MV-4-11 (cell line): ENCODE data around the gene FST.

ENCODE experiments used
- DNase-seq: peaks from one replicate; lab custom pipeline; 2025; lab: John Stamatoyannopoulos, UW

FST gene

GRCh38 chr5:53480416-53481158 is at the start of gene FST:
TSS of gene FST (plus strand) at chr5:53480629. CDS start at chr5:53480792, 163 bp downstream.
- DNase-seq: no peak

- DNase-seq: no peak
These were observed 48.8 kb upstream of the FST start for GRCh38 chr5:53431665-53432064.

GRCh38 chr5:53433026-53433425 is 47.4 kb upstream of the FST start:
- DNase-seq: no peak

GRCh38 chr5:53434541-53434940 is 45.9 kb upstream of the FST start:
- no peak for DNase-seq

DNA sequence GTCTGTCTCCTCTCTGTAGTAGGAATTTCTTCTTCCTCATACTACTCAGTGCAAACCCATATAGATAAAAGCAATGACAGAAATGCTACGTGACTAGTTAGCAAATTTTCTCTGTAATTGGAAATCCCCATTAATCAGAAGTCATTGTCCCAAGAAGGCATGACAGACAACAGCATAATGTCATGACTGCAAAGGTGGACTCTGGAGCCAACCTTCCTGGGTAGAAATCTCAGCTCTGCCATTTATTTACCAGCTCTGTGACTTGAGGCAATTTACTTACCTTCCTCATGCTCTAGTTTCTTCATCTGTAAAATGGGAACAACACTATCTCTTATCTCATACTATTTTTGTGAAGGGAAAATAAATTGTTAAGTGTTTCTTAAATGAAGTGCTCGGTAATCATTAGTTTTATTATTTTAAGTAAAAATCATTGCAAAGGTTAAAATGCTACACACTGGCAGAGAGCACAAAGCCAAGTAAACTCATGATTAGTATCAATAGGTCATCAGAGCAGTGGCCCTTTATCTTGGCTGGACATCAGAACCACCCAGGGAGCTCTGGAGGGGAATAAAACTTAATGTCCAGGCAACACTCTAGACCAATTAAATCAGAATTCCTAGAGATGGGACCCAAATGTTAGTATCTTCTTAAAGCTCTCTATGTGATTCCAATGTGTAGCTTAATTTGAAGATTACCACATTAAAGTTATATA is 43.8 kb upstream of the FST start:
- DNase-seq: no peak

DNA sequence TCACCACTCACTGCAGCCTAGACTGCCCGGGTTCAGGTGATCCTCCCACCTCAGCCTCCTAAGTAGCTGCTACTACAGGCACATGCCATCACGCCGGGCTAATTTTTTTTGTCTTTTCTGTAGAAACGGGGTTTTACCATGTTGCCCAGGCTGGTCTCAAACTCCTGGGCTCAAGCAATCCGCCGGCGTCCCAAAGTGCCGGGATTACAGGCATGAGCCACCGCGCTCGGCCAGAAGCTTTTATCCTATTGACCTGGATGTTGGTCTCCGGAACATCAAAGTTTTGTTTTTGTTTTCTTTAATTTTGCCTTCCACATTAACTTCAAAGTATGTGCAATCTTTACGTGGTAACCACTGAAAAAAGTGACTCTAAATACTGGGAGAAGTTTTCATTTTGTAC is 42.4 kb upstream of the FST start:
- DNase-seq: no peak

DNA sequence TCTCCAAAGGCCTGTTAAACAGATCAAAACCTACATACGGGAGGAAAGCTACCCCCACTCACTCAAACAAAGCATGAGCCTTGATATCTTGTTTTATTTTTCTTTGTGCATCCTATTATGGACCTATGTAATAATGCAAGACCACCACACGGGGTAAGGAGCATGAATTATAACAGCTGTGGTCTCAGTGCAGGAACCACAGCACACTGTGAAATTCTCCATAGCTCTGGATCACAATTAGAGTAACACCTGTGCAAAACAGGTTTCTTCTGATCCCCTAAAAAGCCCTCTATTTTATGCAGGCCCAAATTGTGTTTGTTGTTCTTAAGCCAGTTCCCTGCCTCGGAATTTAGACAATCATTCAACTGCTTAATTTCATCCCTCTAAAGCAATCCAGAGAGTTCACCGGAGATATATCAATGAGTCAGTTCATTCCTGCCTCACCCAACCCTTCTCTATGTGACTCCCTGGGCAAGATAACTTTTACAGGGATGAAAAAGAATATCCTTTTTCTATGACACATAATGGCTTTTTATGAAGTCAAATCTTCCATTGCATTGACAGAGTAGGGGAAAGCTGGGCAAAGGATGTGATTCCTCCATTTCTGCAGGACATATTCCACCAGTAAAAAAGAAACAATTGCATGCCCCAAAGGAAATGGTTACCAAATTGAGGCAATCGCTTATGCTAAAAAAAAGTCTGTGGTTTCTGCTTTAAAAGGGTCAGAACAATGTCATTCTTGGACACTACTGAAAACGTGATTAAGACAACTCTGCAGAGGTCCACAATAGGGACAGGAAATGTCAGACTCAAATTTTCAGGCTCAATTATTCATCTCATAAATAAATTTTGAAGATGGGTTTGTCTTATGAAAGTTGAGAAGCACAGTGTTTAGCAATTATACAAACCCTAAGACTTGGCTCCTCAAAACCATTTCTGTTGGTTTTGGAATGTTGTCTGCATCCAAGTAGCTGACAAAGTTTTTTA is 41.6 kb upstream of the FST start:
- DNase-seq: peak; percentile 74

GRCh38 chr5:53442961-53443360 is 37.5 kb upstream of the FST start:
- DNase-seq: no peak

- DNase-seq: no peak
These were observed 34.9 kb upstream of the FST start for GRCh38 chr5:53445569-53445968.

DNA sequence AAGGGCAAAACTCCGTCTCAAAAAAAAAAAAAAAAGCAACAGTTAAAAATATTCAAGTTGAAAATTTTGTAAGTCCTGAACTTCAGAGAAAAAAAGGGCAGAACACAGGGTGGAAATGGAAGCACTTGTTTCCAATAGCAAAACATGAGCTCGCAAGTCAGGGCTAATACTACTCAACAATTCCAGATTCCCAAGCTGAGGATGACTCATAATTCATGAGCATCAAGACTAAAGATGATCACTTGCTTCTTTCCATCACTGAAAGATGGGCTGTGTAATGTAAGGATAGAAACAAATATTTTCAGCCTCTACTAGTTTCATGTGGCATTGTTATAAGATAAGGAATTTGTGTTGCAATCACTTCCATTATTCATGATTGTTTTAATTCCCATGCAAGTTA is 33.5 kb upstream of the FST start:
- no peak for DNase-seq

GRCh38 chr5:53448851-53449250 is 31.6 kb upstream of the FST start:
- DNase-seq: no peak

DNA sequence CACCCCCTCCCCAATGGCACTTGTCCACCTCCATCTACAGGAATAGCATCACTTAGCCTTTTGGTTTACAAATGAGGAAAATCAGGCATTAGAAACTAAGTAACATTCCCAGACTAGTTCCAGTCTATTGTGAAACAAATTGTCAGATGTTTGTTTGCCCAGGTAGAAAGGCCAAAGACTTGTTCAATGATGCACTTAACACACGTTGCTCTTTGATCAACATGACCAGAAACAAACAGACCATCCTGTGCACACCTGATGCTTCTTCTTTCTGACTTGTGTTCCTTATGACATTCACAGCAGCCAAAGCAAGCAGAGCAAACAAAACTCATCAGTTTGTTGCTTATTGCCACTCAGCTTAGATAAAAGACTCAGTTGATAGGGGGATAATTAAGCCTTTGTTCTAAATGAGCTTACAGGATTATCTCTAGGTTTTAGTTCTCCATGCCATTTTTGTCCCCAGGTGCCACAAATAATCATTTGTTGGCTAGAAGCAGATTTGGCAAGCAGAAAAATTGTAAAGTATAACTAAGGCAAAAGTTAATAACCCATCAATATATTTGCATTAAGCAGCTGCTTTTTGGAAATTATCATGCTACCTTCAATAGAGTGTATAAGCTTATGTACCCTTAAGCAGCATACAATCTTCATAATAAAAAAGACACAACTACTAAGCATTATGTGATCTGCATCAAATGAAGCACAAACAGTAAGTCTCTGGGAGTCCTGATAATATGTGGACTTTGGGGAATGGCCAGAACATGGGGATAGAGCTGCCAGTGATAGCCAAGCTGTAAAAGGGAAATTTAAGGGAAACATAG is 26.3 kb upstream of the FST start:
- no peak for DNase-seq

GRCh38 chr5:53454719-53455000 is 25.8 kb upstream of the FST start:
- no peak for DNase-seq

GRCh38 chr5:53456366-53456765 is 24.1 kb upstream of the FST start:
- no peak for DNase-seq

DNA sequence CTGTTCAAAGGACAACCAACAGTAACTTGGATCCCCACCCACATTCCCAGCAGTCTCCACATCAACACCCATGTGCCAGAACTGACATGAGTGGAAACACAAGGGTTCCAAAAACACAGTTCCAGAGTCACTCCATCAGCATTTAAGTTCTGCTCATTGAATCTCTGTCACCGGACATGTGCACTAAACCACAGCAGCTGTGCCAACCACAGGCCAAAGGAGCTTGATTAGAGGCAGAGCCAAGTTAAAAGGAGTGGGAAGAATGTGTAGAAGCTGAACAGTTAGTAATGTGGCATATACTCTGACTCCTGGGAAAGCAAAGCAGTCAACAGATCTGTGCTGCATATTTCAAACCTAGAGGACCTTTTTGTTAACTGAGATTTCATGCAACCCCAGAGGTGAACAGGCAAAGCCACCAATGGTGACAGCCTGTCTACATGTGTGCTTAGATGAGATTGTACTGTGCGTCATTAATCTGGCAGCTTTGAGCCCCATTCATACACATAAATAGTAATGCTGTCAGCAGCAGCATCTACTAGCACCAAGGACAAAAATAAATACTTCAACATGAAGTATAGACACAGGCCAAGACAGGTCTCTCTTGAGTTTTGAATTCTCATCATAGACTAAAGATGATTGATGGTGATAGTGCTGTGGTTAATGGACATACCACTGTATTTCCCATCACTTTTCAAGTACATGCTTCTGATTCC is 16.4 kb upstream of the FST start:
- peak; percentile 59 for DNase-seq

- DNase-seq: peak; percentile 69
These were observed 15.7 kb upstream of the FST start for GRCh38 chr5:53464722-53465121.

- peak; percentile 77 for DNase-seq
These were observed 10.3 kb upstream of the FST start for GRCh38 chr5:53469946-53470687.

DNA sequence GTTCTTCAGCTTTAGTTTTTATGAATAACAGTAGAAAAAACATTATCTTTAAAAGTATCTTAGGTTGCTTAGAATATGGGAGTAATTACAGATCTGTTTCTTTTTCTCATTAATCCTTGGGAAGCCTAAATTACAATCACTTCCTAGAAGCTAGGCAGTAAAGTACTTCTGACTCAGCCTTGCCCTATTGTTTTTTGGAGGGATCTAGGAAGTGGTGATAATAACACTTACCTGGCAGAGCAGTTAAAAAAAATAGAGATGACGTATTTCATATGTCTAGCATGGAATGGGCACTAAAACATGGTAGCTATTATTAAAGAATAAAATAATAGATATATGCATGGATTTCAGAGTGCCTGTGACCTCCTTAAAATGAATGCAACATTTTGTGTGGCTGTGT is 8.2 kb upstream of the FST start:
- DNase-seq: no peak

DNA sequence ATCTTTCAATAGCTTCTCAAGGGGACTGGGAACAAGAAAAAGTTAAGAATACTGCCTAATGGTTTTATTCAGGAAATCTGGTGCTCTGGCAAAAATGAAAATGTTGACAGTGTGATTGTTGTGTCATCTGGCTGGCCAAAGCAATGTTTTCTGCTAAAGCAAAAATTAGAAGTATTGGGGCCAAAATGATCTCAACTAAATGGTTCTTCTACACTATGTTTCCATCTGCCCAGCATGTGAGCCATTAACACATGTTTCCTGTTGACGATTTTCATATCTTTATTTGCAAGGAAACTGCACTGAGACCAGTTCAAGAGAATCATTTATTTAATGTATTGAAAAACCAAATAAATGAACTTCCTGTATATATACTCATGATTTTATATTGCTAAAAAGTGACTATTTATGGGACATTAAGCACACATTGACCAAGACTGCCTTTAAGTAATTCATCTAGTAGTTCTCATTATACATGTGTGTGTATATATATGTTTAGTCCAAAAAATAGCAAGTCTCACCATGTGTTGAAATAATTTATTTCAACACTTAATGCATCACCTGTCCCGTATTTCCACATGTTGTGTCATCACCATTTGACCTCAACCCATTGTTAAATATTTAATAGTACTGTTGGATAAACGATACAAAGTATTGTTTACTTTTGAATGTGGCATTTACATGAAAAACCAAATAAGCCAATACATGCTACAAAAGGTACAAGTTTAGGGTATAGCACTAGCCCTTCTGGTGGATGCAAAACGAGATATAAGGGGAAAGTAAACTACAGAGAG is 7.5 kb upstream of the FST start:
- no peak for DNase-seq

DNA sequence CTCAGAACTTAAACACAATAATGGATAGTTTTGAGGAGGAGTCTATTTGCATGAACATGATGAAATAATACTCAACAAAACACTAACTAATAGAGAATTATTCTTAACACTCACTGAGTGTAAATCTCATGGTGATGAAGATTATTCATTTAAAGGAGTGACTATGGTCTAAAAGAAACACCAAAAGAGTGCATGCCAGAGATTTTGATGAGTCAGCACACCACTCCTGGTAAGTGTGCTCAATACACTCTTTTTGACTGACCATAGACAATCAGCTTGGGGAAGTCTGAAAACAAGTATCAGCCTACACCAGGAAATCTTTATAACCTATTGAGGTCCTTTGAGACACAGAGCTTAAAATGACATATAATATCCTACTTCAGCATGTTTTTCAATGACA is 6.8 kb upstream of the FST start:
- DNase-seq: no peak
